SK-N-SH treated with all-trans-retinoic acid at 6 μM for 48 hours (cell line): ENCODE results near the gene MRPL58.

Source experiments
- ATAC-seq: fragments of 200-7000 bp; cut with Tn5 transposase; 3 replicates; pipeline ENCODE4 v1.9.1; 2020; ENCODE audit warnings: mild to moderate bottlenecking, moderate library complexity
- ARNTL ChIP-seq: fragments of 450-650 bp; formaldehyde crosslinking; IDR thresholded peaks from 2 replicates; pipeline ENCODE4 v1.5.0; 2020; ENCODE audit warnings: low read depth, mild to moderate bottlenecking, moderate library complexity, borderline replicate concordance
- BACH2 ChIP-seq: fragments of 250-450 bp; sonication (Bioruptor Pico); IDR thresholded peaks from 2 replicates; pipeline ENCODE4 v1.9.0; 2021; ENCODE audit warnings: mild to moderate bottlenecking, borderline replicate concordance
- CREB5 ChIP-seq: fragments of 250-450 bp; sonication (Bioruptor Pico); IDR thresholded peaks from 2 replicates; pipeline ENCODE4 v1.5.1; 2020; ENCODE audit warnings: low read depth, mild to moderate bottlenecking, moderate library complexity
- CSDC2 ChIP-seq: fragments of 250-450 bp; sonication (Bioruptor Pico); IDR thresholded peaks from 2 replicates; pipeline ENCODE4 v1.5.0; 2020; ENCODE audit warnings: mild to moderate bottlenecking, moderate library complexity
- CSRNP3 ChIP-seq: fragments of 250-450 bp; sonication (Bioruptor Pico); IDR thresholded peaks from 2 replicates; pipeline ENCODE4 v1.5.1; 2021; ENCODE audit warnings: mild to moderate bottlenecking, moderate library complexity
- ESRRG ChIP-seq: fragments of 250-450 bp; sonication (Bioruptor Pico); IDR thresholded peaks from 2 replicates; pipeline ENCODE4 v1.6.1; 2021; ENCODE audit warnings: mild to moderate bottlenecking
- GLIS3 ChIP-seq: fragments of 250-450 bp; sonication (Bioruptor Pico); IDR thresholded peaks from 2 replicates; pipeline ENCODE4 v1.5.0; 2020; ENCODE audit warnings: mild to moderate bottlenecking, moderate library complexity
- ISL1 ChIP-seq: fragments of 250-450 bp; sonication (Bioruptor Pico); IDR thresholded peaks from 2 replicates; pipeline ENCODE4 v2.1.2; 2022; ENCODE audit warnings: mild to moderate bottlenecking, moderate library complexity
- OSR1 ChIP-seq: fragments of 250-450 bp; sonication (Bioruptor Pico); IDR thresholded peaks from 2 replicates; pipeline ENCODE4 v1.8.0; 2022; ENCODE audit warnings: moderate library complexity, mild to moderate bottlenecking, inconsistent platforms
- PATZ1 ChIP-seq: fragments of 250-450 bp; sonication (Bioruptor Pico); IDR thresholded peaks from 2 replicates; pipeline ENCODE4 v1.8.0; 2020; ENCODE audit warnings: mild to moderate bottlenecking, moderate library complexity, borderline replicate concordance
- POU6F1 ChIP-seq: fragments of 250-450 bp; sonication (Bioruptor Pico); IDR thresholded peaks from 2 replicates; pipeline ENCODE4 v1.8.0; 2021; ENCODE audit warnings: low read depth, mild to moderate bottlenecking, moderate library complexity, borderline replicate concordance
- PPARA ChIP-seq: fragments of 250-450 bp; sonication (Bioruptor Pico); IDR thresholded peaks from 2 replicates; pipeline ENCODE4 v1.5.0; 2020; ENCODE audit warnings: mild to moderate bottlenecking, borderline replicate concordance
- RARB ChIP-seq: fragments of 250-450 bp; sonication (Bioruptor Pico); IDR thresholded peaks from 2 replicates; pipeline ENCODE4 v1.8.0; 2021; ENCODE audit warnings: mild to moderate bottlenecking, moderate library complexity
- SNAI2 ChIP-seq: fragments of 250-450 bp; sonication (Bioruptor Pico); IDR thresholded peaks from 2 replicates; pipeline ENCODE4 v1.5.0; 2020; ENCODE audit warnings: mild to moderate bottlenecking, moderate library complexity
- TCF4 ChIP-seq: fragments of 250-450 bp; sonication (Bioruptor Pico); IDR thresholded peaks from 2 replicates; pipeline ENCODE4 v1.8.0; 2021; ENCODE audit warnings: mild to moderate bottlenecking, moderate library complexity, borderline replicate concordance
- TOX ChIP-seq: fragments of 250-450 bp; sonication (Bioruptor Pico); IDR thresholded peaks from 2 replicates; pipeline ENCODE4 v1.8.0; 2021; ENCODE audit warnings: mild to moderate bottlenecking, moderate library complexity, borderline replicate concordance
- TSHZ2 ChIP-seq: fragments of 250-450 bp; sonication (Bioruptor Pico); IDR thresholded peaks from 2 replicates; pipeline ENCODE4 v1.5.0; 2020; ENCODE audit warnings: mild to moderate bottlenecking, moderate library complexity
- ZC3H10 ChIP-seq: fragments of 250-450 bp; sonication (Bioruptor Pico); IDR thresholded peaks from 2 replicates; pipeline ENCODE4 v1.5.1; 2021; ENCODE audit warnings: mild to moderate bottlenecking, moderate library complexity
- ZFP30 ChIP-seq: fragments of 450-650 bp; formaldehyde crosslinking; IDR thresholded peaks from 2 replicates; pipeline ENCODE4 v1.5.0; 2022; ENCODE audit warnings: mild to moderate bottlenecking, moderate library complexity
- ZNF565 ChIP-seq: fragments of 450-650 bp; formaldehyde crosslinking; conservative IDR thresholded peaks from 2 replicates; pipeline ENCODE4 v1.5.0; 2020; ENCODE audit warnings: low read depth, mild to moderate bottlenecking, moderate library complexity
- ZNF70 ChIP-seq: fragments of 450-650 bp; formaldehyde crosslinking; IDR thresholded peaks from 2 replicates; pipeline ENCODE4 v1.5.0; 2020; ENCODE audit warnings: mild to moderate bottlenecking, moderate library complexity
- ZNF8 ChIP-seq: fragments of 450-650 bp; formaldehyde crosslinking; IDR thresholded peaks from 2 replicates; pipeline ENCODE4 v1.5.0; 2020; ENCODE audit warnings: mild to moderate bottlenecking, moderate library complexity

Gene MRPL58

GRCh38 chr17:74999523-74999922 lies 12.9 kb upstream of the MRPL58 start (continued):
- no peak for TF ChIP-seq TSHZ2 (CRISPR knock-in tag)
- no peak for TF ChIP-seq SNAI2 (CRISPR knock-in tag)

- TF ChIP-seq SNAI2 (CRISPR knock-in tag) (no peak), CSDC2 (CRISPR knock-in tag) (no peak), PATZ1 (CRISPR knock-in tag) (no peak), ZC3H10 (CRISPR knock-in tag) (no peak), ISL1 (CRISPR knock-in tag) (no peak), RARB (CRISPR knock-in tag) (no peak), ESRRG (no peak), ZNF565 (no peak), PPARA (no peak), OSR1 (CRISPR knock-in tag) (no peak), BACH2 (CRISPR knock-in tag) (no peak), GLIS3 (no peak), CREB5 (CRISPR knock-in tag) (no peak), ZNF70 (no peak), TCF4 (CRISPR knock-in tag) (no peak), CSRNP3 (no peak), ZFP30 (CRISPR knock-in tag) (no peak), ARNTL (CRISPR knock-in tag) (no peak), ZNF8 (CRISPR knock-in tag) (no peak)
- no peak for ATAC-seq
Measured at GRCh38 chr17:75001915-75002843, 10.3 kb upstream of the MRPL58 start.

- TF ChIP-seq ZNF8 (CRISPR knock-in tag), result no peak
- TF ChIP-seq ZNF70, result no peak
- no peak for TF ChIP-seq ESRRG
- no peak for TF ChIP-seq BACH2 (CRISPR knock-in tag)
- TF ChIP-seq ZFP30 (CRISPR knock-in tag), result no peak
- no peak for TF ChIP-seq POU6F1 (CRISPR knock-in tag)
- no peak for TF ChIP-seq TCF4 (CRISPR knock-in tag)
- no peak for TF ChIP-seq CREB5 (CRISPR knock-in tag)
- no peak for TF ChIP-seq SNAI2 (CRISPR knock-in tag)
- TF ChIP-seq ISL1 (CRISPR knock-in tag), result no peak
- no peak for TF ChIP-seq TOX (CRISPR knock-in tag)
- no peak for TF ChIP-seq OSR1 (CRISPR knock-in tag)
- TF ChIP-seq ZC3H10 (CRISPR knock-in tag), result no peak
- no peak for TF ChIP-seq ARNTL (CRISPR knock-in tag)
- no peak for ATAC-seq
Measured at GRCh38 chr17:75003070-75003956, 9.2 kb upstream of the MRPL58 start.
